Loucy (cell line): Measurements from ENCODE around the gene EPN1.

Experiments
- CTCF ChIP-seq: fragments of 200-600 bp; sonication (generic); conservative IDR thresholded peaks from 2 replicates; pipeline ENCODE4 v1.5.1; 2014; ENCODE audit warnings: mild to moderate bottlenecking, antibody characterized with exemption, low read length
- EZH2phosphoT487 ChIP-seq: fragments of 200-600 bp; IDR thresholded peaks from 2 replicates; pipeline ENCODE4 v1.6.1; 2018; ENCODE audit warnings: antibody characterized with exemption, mild to moderate bottlenecking, moderate library complexity, borderline replicate concordance

- no peak for TF ChIP-seq CTCF
- TF ChIP-seq EZH2phosphoT487 = no peak
These were observed 45.3 kb downstream of the EPN1 start for GRCh38 chr19:55720214-55720746.
